Panc1 (cell line): ENCODE results near the gene PSMD8. TPM values are rescaled to one million over a fixed set of nuclear protein-coding genes. Genes with fewer than 3 reads are reported as not detected.

Source experiments
- ATAC-seq: fragments of 200-7000 bp; cut with Tn5 transposase; 2 replicates; pipeline ENCODE4 v1.9.1; 2020; ENCODE audit warnings: mild to moderate bottlenecking, moderate library complexity
- BruUV-seq: library from RNA; stranded (reverse); fragments of 400-500 nt; replicated peaks from 2 replicates; lab custom pipeline; 2021; lab: Mats Ljungman, UMichigan
- CTCF ChIA-PET: fragments of 300-600 bp; sonication (Branson Sonifier 250); formaldehyde crosslinking; loops from one replicate; lab custom pipeline; 2022; ENCODE audit warnings: antibody characterized with exemption; lab: Charles Lee
- POLR2A ChIA-PET: fragments of 300-600 bp; sonication (Branson Sonifier 250); formaldehyde crosslinking; loops from one replicate; lab custom pipeline; 2022; ENCODE audit warnings: antibody characterized with exemption; lab: Charles Lee
- DNase-seq: peaks from one replicate; pipeline ENCODE4 v3.0.0-alpha.2; 2010; ENCODE audit warnings: low read depth, low spot score
- H3K27ac ChIP-seq: 2 replicates; pipeline ENCODE4 v1.5.1; 2011; ENCODE audit warnings: mild to moderate bottlenecking, low read length, inconsistent platforms
- H3K27me3 ChIP-seq: fragments of 200-500 bp; sonication (Bioruptor generic); 2 replicates; pipeline ENCODE4 v1.6.0; 2014; ENCODE audit warnings: low read length, inconsistent platforms; ENCODE audit not compliant: control insufficient read depth, insufficient read depth
- H3K36me3 ChIP-seq: fragments of 200-500 bp; sonication (Bioruptor generic); 2 replicates; pipeline ENCODE4 v1.5.1; 2014; ENCODE audit warnings: inconsistent platforms, mild to moderate bottlenecking, low read length, moderate library complexity; ENCODE audit not compliant: control insufficient read depth, insufficient read depth
- H3K4me1 ChIP-seq: 2 replicates; pipeline ENCODE4 v1.5.1; 2011; ENCODE audit warnings: inconsistent platforms, mild to moderate bottlenecking, low read length, moderate library complexity; ENCODE audit not compliant: control insufficient read depth, insufficient read depth
- H3K4me3 ChIP-seq, 2 experiments: 2 replicates each; pipeline ENCODE4 v1.5.1; 2011 to 2012; ENCODE audit warnings: low read depth in 2 of 2, low read length in 2 of 2, mild to moderate bottlenecking in 2 of 2, inconsistent platforms in 1 of 2, moderate library complexity in 1 of 2
- H3K9me3 ChIP-seq: fragments of 200-500 bp; sonication (Bioruptor generic); 2 replicates; pipeline ENCODE4 v1.5.1; 2014; ENCODE audit warnings: low read depth, mild to moderate bottlenecking, inconsistent platforms, low read length, moderate library complexity; ENCODE audit not compliant: control insufficient read depth, insufficient read depth
- CTCF ChIP-seq: fragments of 450-650 bp; IDR thresholded peaks from 2 replicates; pipeline ENCODE4 v1.5.1; 2017; ENCODE audit warnings: mild to moderate bottlenecking
- POLR2AphosphoS5 ChIP-seq: IDR thresholded peaks from 2 replicates; pipeline ENCODE4 v1.6.1; 2012; ENCODE audit warnings: mild to moderate bottlenecking, low read depth, low read length, moderate library complexity
- SIN3A ChIP-seq: IDR thresholded peaks from 2 replicates; pipeline ENCODE4 v1.6.1; 2012; ENCODE audit warnings: low read depth, mild to moderate bottlenecking, low read length, moderate library complexity, borderline replicate concordance; ENCODE audit not compliant: insufficient read depth
- TCF7L2 ChIP-seq: IDR thresholded peaks from 2 replicates; pipeline ENCODE4 v1.6.1; 2011; ENCODE audit warnings: mild to moderate bottlenecking, low read depth, low read length, inconsistent platforms
- in situ Hi-C: cut with HindIII; loops from 2 replicates; pipeline ENCODE4 v1.10.0; 2016; ENCODE audit warnings: low sequenced_read_pairs, low pct_unique_long_range_greater_than_20kb
- intact Hi-C: fragments of 100-400 bp; cut with micrococcal nuclease; formaldehyde crosslinking; loops from one replicate; pipeline ENCODE4 v1.10.0; 2022; ENCODE audit not compliant: unreplicated experiment
- total RNA-seq: library from RNA; stranded (reverse); gene quantifications from one replicate; pipeline ENCODE4 v1.2.1, GENCODE V29; 2021; ENCODE audit not compliant: unreplicated experiment
- TF ChIP-seq, protein P1 (sequence below), 2 experiments: IDR thresholded peaks; 2 replicates each; pipeline ENCODE4 v1.6.1; 2011 to 2012; ENCODE audit warnings: low read depth in 2 of 2, control low read depth in 1 of 2, low read length in 1 of 2, mild to moderate bottlenecking in 1 of 2, moderate library complexity in 1 of 2; ENCODE audit not compliant: insufficient read depth in 1 of 2

The PSMD8 gene
- total RNA-seq, 1 experiment from 2014 or later = 388 TPM

- CTCF ChIA-PET = no interaction called here
- peak overlapping the region; percentile 85 to 87 for H3K4me3 ChIP-seq
- H3K36me3 ChIP-seq = peaks cover 4% of the 10 kb centered on the region; the same call in 1 of the 2 replicates
- peak; percentile 10 for ATAC-seq
- POLR2A ChIA-PET = no interaction called here
- no peak for DNase-seq
- intact Hi-C loops (no loop called here), in situ Hi-C loops (no loop called here)
- H3K9me3 ChIP-seq = no peaks in the 10 kb centered on the region
- TF ChIP-seq TCF7L2 = no peak
- TF ChIP-seq, protein P1, sequence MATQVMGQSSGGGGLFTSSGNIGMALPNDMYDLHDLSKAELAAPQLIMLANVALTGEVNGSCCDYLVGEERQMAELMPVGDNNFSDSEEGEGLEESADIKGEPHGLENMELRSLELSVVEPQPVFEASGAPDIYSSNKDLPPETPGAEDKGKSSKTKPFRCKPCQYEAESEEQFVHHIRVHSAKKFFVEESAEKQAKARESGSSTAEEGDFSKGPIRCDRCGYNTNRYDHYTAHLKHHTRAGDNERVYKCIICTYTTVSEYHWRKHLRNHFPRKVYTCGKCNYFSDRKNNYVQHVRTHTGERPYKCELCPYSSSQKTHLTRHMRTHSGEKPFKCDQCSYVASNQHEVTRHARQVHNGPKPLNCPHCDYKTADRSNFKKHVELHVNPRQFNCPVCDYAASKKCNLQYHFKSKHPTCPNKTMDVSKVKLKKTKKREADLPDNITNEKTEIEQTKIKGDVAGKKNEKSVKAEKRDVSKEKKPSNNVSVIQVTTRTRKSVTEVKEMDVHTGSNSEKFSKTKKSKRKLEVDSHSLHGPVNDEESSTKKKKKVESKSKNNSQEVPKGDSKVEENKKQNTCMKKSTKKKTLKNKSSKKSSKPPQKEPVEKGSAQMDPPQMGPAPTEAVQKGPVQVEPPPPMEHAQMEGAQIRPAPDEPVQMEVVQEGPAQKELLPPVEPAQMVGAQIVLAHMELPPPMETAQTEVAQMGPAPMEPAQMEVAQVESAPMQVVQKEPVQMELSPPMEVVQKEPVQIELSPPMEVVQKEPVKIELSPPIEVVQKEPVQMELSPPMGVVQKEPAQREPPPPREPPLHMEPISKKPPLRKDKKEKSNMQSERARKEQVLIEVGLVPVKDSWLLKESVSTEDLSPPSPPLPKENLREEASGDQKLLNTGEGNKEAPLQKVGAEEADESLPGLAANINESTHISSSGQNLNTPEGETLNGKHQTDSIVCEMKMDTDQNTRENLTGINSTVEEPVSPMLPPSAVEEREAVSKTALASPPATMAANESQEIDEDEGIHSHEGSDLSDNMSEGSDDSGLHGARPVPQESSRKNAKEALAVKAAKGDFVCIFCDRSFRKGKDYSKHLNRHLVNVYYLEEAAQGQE (IDR thresholded peaks at IDR 0.05; ENCODE audit: insufficient read depth in 1 of 2, low read depth in 2 of 2, low read length in 1 of 2) = no peak
- TF ChIP-seq CTCF = no peak
- TF ChIP-seq POLR2AphosphoS5 = no peak
- no peak for TF ChIP-seq SIN3A
- H3K27me3 ChIP-seq = no peaks in the 10 kb centered on the region
- peaks cover 10% of the 10 kb centered on the region for H3K4me1 ChIP-seq
- no TSS peak for BruUV-seq
- peak overlapping the region; percentile 91 for H3K27ac ChIP-seq
Observed at GRCh38 chr19:38375098-38375493, 725 bp downstream of the PSMD8 start.

DNA sequence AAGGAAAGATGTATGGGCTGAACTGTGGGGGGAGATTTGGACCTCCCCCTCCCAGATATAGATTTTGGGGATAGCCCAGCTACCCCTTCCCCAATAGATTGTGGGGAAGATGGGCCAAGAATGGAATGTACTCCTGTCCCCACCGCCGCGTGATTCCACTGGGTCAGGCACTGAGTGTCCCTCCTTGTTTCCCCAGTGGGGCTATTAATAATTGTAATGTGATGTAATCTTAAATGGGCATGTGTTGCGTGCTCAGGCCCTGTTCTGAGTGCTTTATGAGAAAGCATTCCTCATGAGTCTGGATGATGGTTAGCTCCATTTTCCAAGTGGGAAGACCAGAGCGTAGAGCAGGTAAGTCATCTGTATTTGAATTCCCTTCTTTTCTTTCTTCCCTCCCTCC lies 1.4 kb downstream of the PSMD8 start:
- Histone ChIP-seq H3K36me3 (peaks cover 9% of the 10 kb centered on the region; the same call in 1 of the 2 replicates), H3K4me3 (peak overlapping the region; percentile 85 to 87), H3K27me3 (no peaks in the 10 kb centered on the region), H3K4me1 (peaks cover 10% of the 10 kb centered on the region), H3K9me3 (no peaks in the 10 kb centered on the region), H3K27ac (peak overlapping the region; percentile 91)
- TF ChIP-seq, protein P1 (IDR thresholded peaks at IDR 0.05; ENCODE audit: insufficient read depth in 1 of 2, low read depth in 2 of 2, low read length in 1 of 2) = no peak
- TF ChIP-seq TCF7L2 (no peak), SIN3A (no peak), CTCF (no peak), POLR2AphosphoS5 (no peak)
- intact Hi-C loops (no loop called here), in situ Hi-C loops (no loop called here)
- ATAC-seq (no peak), DNase-seq (no peak)
- CTCF ChIA-PET = interaction anchor here (0.7 kb wide), 1 partner anchor 12 kb away, joined by 3 read pairs; the partner anchor contains the start of gene GGN
- POLR2A ChIA-PET = interaction anchor here (0.5 to 0.8 kb wide), 2 partner anchors 12 to 144 kb away, joined by 6 to 10 read pairs; partner anchors contain the start of gene GGN
- BruUV-seq = no TSS peak
